Gastroesophageal sphincter (tissue), 3 donors: ENCODE results near the gene CDH4.

Experiments used
- EP300 ChIP-seq: sonication (generic); formaldehyde crosslinking; IDR thresholded peaks from one replicate; pipeline ENCODE4 v1.6.1; 2017; ENCODE audit warnings: antibody characterized with exemption, mild to moderate bottlenecking
- POLR2A ChIP-seq, 2 donors: fragments of 450-650 bp; IDR thresholded peaks; one replicate each; pipeline ENCODE4 v1.6.1; 2017; ENCODE audit warnings: antibody characterized with exemption in 2 of 2, mild to moderate bottlenecking in 2 of 2, moderate library complexity in 1 of 2
- POLR2AphosphoS5 ChIP-seq: sonication (generic); formaldehyde crosslinking; IDR thresholded peaks from one replicate; pipeline ENCODE4 v1.6.1; 2017; ENCODE audit warnings: antibody characterized with exemption
- TF ChIP-seq, protein P1 (sequence below), 4 experiments: fragments of 200-600 bp in 2 of 4; fragments of 450-650 bp in 2 of 4; sonication (generic) in 1 of 4; IDR thresholded peaks; one replicate each; pipeline ENCODE4 v1.5.1; 2017 to 2019; ENCODE audit warnings: antibody characterized with exemption in 4 of 4, mild to moderate bottlenecking in 2 of 4, moderate library complexity in 2 of 4

GRCh38 chr20:61690150-61690549 is 438.1 kb downstream of the CDH4 start:
- TF ChIP-seq, protein P1, sequence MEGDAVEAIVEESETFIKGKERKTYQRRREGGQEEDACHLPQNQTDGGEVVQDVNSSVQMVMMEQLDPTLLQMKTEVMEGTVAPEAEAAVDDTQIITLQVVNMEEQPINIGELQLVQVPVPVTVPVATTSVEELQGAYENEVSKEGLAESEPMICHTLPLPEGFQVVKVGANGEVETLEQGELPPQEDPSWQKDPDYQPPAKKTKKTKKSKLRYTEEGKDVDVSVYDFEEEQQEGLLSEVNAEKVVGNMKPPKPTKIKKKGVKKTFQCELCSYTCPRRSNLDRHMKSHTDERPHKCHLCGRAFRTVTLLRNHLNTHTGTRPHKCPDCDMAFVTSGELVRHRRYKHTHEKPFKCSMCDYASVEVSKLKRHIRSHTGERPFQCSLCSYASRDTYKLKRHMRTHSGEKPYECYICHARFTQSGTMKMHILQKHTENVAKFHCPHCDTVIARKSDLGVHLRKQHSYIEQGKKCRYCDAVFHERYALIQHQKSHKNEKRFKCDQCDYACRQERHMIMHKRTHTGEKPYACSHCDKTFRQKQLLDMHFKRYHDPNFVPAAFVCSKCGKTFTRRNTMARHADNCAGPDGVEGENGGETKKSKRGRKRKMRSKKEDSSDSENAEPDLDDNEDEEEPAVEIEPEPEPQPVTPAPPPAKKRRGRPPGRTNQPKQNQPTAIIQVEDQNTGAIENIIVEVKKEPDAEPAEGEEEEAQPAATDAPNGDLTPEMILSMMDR (IDR thresholded peaks at IDR 0.05), result no peak
- no peak for TF ChIP-seq POLR2A (IDR thresholded peaks at IDR 0.05)
- TF ChIP-seq POLR2AphosphoS5, result no peak
- no peak for TF ChIP-seq EP300
